ENCODE data around the gene ZNF865.

ZNF865 gene

GRCh38 chr19:55594996-55595545, 10.4 kb upstream of the ZNF865 start:
- no peak for DNase-seq (ENCODE audit: low read depth in 2 of 2)
- TF ChIP-seq CTCF (IDR thresholded peaks at IDR 0.05; ENCODE audit: low read depth, low read length), result no peak
- H3K4me3 ChIP-seq (replicated peaks in 1 of 2; ENCODE audit: low read depth in 2 of 2, low read length in 2 of 2), result no peak overlapping the region

GRCh38 chr19:55596304-55596703, 9.1 kb upstream of the ZNF865 start:
- H3K4me3 ChIP-seq (replicated peaks in 1 of 2; ENCODE audit: low read depth in 2 of 2, low read length in 2 of 2), result no peak overlapping the region
- TF ChIP-seq CTCF (IDR thresholded peaks at IDR 0.05; ENCODE audit: low read depth, low read length), result no peak
- no peak for DNase-seq (ENCODE audit: low read depth in 2 of 2)

- no peak for TF ChIP-seq CTCF (IDR thresholded peaks at IDR 0.05; ENCODE audit: low read depth, low read length)
- DNase-seq (ENCODE audit: low read depth in 2 of 2), result no peak
- H3K4me3 ChIP-seq (replicated peaks in 1 of 2; ENCODE audit: low read depth in 2 of 2, low read length in 2 of 2), result no peak overlapping the region
These were observed 7.9 kb upstream of the ZNF865 start for GRCh38 chr19:55597501-55597921.

- no peak overlapping the region for H3K4me3 ChIP-seq (replicated peaks in 1 of 2; ENCODE audit: low read depth in 2 of 2, low read length in 2 of 2)
- no peak for TF ChIP-seq CTCF (IDR thresholded peaks at IDR 0.05; ENCODE audit: low read depth, low read length)
- no peak for DNase-seq (ENCODE audit: low read depth in 2 of 2)
These were observed 7.4 kb upstream of the ZNF865 start for GRCh38 chr19:55598034-55598433.

GRCh38 chr19:55598719-55599467, 6.6 kb upstream of the ZNF865 start:
- TF ChIP-seq CTCF (IDR thresholded peaks at IDR 0.05; ENCODE audit: low read depth, low read length), result no peak
- peak; percentile 98 to 99 for DNase-seq (ENCODE audit: low read depth in 2 of 2)
- H3K4me3 ChIP-seq (replicated peaks in 1 of 2; ENCODE audit: low read depth in 2 of 2, low read length in 2 of 2), result peak overlapping the region; percentile 68 to 83

GRCh38 chr19:55599468-55599841, 6.0 kb upstream of the ZNF865 start, which contains the start of gene FIZ1:
Gene FIZ1, minus strand, starts transcription at chr19:55599517. Its CDS starts 1,652 bp downstream, at chr19:55597865.
- peak within 1 kb of the TSS; percentile 68 to 83 for H3K4me3 ChIP-seq (replicated peaks in 1 of 2; ENCODE audit: low read depth in 2 of 2, low read length in 2 of 2)
- no peak for TF ChIP-seq CTCF (IDR thresholded peaks at IDR 0.05; ENCODE audit: low read depth, low read length)
- DNase-seq (ENCODE audit: low read depth in 2 of 2), result peak; percentile 99 to 100
